RWPE2 (cell line): ENCODE results near the gene PNP.
A peak's percentile ranks its signal among the peaks of the same experiment; 100 is the strongest.

Experiments
- ATAC-seq: fragments of 200-7000 bp; cut with Tn5 transposase; 3 replicates; pipeline ENCODE4 v1.9.1; 2021; ENCODE audit warnings: low read depth
- DNase-seq: peaks from one replicate; pipeline ENCODE4 v3.0.0-alpha.2; 2020; ENCODE audit warnings: low spot score
- H3K27ac ChIP-seq: fragments of 450-650 bp; 2 replicates; pipeline ENCODE4 v1.5.1; 2017; ENCODE audit warnings: mild to moderate bottlenecking; ENCODE audit not compliant: poor library complexity, severe bottlenecking
- H3K27me3 ChIP-seq: fragments of 250-450 bp; sonication (Bioruptor Pico); 2 replicates; pipeline ENCODE4 v1.5.1; 2021; ENCODE audit warnings: mild to moderate bottlenecking, moderate library complexity; ENCODE audit not compliant: insufficient read depth, poor library complexity, severe bottlenecking
- H3K36me3 ChIP-seq: fragments of 250-450 bp; sonication (Bioruptor Pico); 2 replicates; pipeline ENCODE4 v1.5.1; 2020; ENCODE audit warnings: low read depth, mild to moderate bottlenecking, moderate library complexity
- H3K4me1 ChIP-seq: fragments of 250-450 bp; sonication (Bioruptor Pico); 2 replicates; pipeline ENCODE4 v1.5.1; 2021; ENCODE audit warnings: mild to moderate bottlenecking, moderate library complexity; ENCODE audit not compliant: insufficient read depth, poor library complexity, severe bottlenecking
- H3K4me3 ChIP-seq: fragments of 250-450 bp; sonication (Bioruptor Pico); 2 replicates; pipeline ENCODE4 v1.5.1; 2021; ENCODE audit warnings: mild to moderate bottlenecking, moderate library complexity; ENCODE audit not compliant: severe bottlenecking
- H3K9me3 ChIP-seq: fragments of 250-450 bp; sonication (Bioruptor Pico); 2 replicates; pipeline ENCODE4 v1.5.1; 2021; ENCODE audit warnings: mild to moderate bottlenecking, moderate library complexity; ENCODE audit not compliant: severe bottlenecking
- CTCF ChIP-seq: fragments of 450-650 bp; IDR thresholded peaks from one replicate; pipeline ENCODE4 v1.5.1; 2017; ENCODE audit warnings: mild to moderate bottlenecking, moderate library complexity; ENCODE audit not compliant: poor library complexity, severe bottlenecking

PNP gene

DNA sequence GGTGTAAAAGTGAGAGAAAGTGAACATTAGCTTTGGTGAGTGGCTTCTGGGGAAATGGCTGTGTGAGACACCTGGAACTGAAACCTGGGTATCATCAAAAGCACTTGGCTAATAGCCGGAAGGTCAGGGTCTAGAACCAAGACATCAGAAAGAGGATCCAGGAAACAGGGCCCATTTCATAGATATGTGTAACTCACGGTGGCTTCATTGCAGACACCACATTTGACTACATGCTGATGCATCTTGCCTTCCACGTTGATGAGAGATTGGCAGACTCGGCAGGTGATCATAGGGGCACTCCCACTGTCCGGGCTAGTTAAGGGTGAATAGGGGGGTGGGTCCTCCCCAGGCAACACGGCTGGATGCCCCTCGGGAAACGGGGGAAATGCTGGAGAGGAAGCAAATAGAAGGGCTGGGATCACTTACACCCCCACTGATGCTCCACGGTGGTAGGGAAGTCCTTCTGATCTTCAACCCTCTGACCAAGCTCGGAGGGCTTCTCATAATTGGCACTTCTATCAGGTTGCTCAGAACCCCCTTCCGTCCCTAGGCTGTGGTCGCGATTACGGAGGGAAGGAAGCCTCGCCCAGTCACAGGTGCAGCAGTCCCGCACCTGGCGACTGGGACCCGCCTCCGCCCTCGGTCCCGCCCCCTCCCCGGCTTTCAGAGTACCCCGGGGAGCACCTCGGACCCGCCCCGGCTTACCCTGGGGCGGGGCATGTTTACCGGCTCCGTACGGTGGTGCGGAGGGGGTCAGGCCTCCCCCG lies 8.6 kb upstream of the PNP start:
- no peaks in the 10 kb centered on the region for H3K9me3 ChIP-seq
- H3K36me3 ChIP-seq: peaks cover 47% of the 10 kb centered on the region
- peak; percentile 4; the same call in 1 of the 3 replicates for ATAC-seq
- H3K27ac ChIP-seq: peak overlapping the region; percentile 68
- no peak for DNase-seq
- peak overlapping the region; percentile 71 for H3K4me3 ChIP-seq
- no peak for TF ChIP-seq CTCF
- H3K4me1 ChIP-seq: peaks cover 10% of the 10 kb centered on the region
- no peaks in the 10 kb centered on the region for H3K27me3 ChIP-seq

GRCh38 chr14:20461225-20462141 lies 7.7 kb upstream of the PNP start, which contains the start of gene PIP4P1:
Gene PIP4P1 (minus strand): TSS chr14:20461434. CDS start chr14:20461325, 109 bp downstream.
- Histone ChIP-seq H3K4me3 (peak within 1 kb of the TSS; percentile 71), H3K27ac (peak within 1 kb of the TSS; percentile 68), H3K27me3 (no peaks in the 10 kb centered on the region), H3K9me3 (no peaks in the 10 kb centered on the region), H3K4me1 (peaks cover 7% of the 10 kb centered on the region), H3K36me3 (peaks cover 39% of the 10 kb centered on the region)
- no peak for TF ChIP-seq CTCF
- DNase-seq (peak; percentile 100), ATAC-seq (peak; percentile 95)

DNA sequence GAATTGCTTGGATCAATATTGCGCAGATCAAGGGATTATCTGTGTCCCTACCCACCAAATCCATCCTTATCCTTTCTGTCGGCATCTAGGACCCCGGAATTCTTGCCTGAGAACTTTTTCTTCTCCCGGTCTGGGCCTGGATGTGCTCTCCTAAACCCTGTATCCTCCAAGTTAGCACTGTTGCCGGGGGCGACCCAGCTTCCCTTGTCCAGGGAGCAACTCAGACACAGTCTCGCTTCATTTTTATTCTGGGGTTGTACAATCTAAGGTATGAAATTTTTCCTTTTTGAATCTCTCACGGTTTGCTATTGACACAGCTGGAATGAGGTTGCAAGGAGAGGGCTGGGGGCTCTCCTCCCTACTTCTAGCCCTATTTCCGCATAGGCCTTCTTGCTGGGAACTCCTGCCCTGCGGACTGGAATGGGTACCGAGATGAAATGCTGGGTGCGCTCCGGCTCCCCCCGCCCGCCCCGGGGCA lies 403 bp upstream of the PNP start:
- peak overlapping the region; percentile 70 for H3K4me3 ChIP-seq
- no peak; the same call in 2 of the 3 replicates for ATAC-seq
- H3K27me3 ChIP-seq: no peaks in the 10 kb centered on the region
- TF ChIP-seq CTCF: no peak
- H3K9me3 ChIP-seq: no peaks in the 10 kb centered on the region
- H3K36me3 ChIP-seq: peaks cover 26% of the 10 kb centered on the region
- H3K27ac ChIP-seq: peak overlapping the region; percentile 86
- H3K4me1 ChIP-seq: peaks cover 8% of the 10 kb centered on the region
- no peak for DNase-seq

DNA sequence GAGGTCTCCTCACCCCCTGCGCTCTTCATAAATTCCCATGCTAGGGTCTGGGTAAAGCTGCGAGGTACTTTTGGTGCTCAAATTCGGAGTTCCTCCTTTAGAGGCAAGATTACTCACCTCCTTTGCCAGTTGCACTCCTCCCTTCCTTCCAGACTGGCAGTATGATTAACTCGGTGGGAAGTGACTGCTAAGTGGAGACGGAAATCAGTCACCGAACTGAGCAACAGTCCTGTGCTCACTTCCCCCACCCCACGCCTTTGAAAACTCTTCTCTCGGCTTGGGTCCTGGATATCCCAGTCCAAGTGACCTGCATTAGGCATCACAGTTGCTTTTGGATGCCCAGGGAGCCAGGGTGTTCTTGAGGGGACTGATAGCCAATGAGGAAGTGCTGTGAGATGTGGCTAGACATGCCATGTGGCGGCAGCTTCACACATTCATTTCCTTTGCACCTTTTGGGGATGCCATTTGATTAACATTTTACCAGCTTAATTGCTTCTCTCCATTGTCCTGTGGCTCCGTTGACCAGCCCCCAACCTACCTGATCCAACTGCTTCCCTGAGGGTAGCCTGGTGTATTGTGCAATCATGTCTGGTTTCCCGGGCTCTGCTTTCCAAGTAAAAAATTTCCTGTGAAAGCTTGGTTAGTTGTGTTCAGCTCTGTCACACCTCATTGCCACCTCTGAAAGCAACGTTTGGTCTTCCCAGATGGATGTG lies 840 bp downstream of the PNP start:
- no peaks in the 10 kb centered on the region for H3K27me3 ChIP-seq
- ATAC-seq (peak; percentile 76), DNase-seq (no peak)
- H3K4me1 ChIP-seq: peaks cover 8% of the 10 kb centered on the region
- H3K4me3 ChIP-seq: peak overlapping the region; percentile 70
- H3K36me3 ChIP-seq: peaks cover 38% of the 10 kb centered on the region
- no peaks in the 10 kb centered on the region for H3K9me3 ChIP-seq
- H3K27ac ChIP-seq: peak overlapping the region; percentile 86
- no peak for TF ChIP-seq CTCF
